Skin of body (tissue), 2 donors: ENCODE results near the gene KLB. TPM values are rescaled to one million over a fixed set of nuclear protein-coding genes. Genes with fewer than 3 reads are reported as not detected.
"Not testable (repeated sequence)": the region's sequence is repeated elsewhere in the genome, so short reads cannot be mapped to it uniquely, and the experiment has no call there.

Experiments
- DNase-seq: peaks from one replicate; lab custom pipeline; 2025; lab: John Stamatoyannopoulos, UW
- total RNA-seq: library from RNA; depleted of rRNA; stranded (reverse); fragments of >200 nt; gene quantifications from one replicate; pipeline ENCODE4 v1.2.3, GENCODE V29; 2014

Gene KLB
- total RNA-seq, 1 donor from 2014 or later = 6.4 TPM

DNA sequence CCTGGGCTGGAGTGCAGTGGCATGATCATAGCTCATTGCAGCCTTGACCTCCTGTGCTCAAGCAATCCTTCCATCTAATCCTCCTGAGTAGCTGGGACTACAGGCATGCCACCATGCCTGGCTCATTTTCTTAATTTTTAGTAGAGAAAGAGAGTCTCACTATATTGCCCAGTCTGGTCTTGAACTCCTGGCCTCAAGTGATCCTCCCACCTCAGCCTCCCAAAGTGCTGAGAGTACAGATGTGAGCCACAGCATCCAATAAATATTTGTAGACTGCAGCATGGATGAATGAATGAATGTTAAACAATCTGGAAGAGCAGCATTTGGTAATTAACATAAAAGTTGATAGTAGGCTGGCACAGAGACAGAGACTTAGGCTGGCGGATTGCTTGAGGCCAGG lies 20.0 kb downstream of the KLB start:
- DNase-seq = no peak

DNA sequence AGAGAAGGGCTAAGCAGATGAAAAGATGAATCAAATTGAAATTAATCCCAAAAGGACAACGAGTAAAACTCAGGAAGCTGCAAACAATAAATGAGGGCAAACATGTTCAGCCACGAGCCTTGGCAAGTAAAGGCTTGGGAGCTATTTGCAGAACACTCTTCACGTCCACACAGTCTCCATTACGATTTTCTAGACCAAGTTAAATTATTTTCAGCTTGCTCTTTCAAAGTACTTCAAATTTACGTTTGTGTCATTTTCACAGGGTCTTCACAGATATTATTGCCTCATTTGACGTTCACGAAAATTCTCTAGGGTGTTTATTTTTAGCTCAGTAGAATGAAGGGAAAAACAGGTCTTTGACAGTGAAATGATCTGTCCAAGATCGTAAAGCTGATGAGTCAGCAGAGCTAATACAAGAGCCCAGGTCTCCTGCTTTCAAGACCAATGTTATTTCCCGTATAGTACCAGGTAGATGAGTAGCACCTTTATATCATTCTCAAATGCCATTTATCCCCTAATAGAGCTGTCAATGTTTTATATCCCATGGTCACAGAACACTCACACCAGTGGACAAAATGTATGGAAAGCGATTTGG lies 20.9 kb downstream of the KLB start:
- DNase-seq = no peak

DNA sequence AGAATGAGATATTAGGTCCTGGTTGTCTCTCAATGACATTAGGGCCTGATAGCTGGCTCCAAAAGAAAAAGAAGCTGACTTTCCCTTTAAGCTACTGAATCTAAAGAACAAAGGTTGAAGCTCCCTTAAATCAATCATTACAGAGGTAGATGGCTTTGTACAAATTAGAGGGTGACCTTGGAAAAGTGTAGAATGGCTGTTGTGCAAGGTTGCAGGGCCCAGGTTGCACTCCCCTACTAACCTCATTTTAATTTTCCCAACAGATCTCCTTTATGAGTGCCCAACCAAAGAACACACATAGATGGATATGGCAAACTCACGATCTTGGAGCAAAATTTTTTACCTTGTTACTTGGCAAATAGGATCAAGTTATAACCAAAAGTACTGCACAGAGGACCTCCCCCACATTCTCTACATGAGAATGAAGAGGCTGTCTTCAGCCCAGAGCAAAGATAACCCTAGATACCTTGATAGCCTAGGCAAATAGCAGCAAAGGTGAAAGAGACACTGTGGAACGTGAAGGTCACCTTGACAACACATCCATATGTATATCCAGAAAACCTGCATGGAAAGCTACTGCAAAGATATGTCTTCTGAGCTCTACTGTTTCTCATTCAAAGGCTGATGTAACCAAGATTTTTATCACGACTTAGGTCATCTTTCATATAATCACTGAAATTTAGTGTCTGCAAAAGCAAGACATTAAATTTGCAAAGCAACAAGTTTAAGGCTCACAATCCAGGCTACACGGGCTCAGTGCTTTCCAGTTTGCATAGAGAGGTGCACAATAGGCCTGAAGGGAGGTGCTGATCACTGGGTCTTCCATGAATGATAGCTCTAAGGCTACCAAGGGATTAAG lies 23.0 kb downstream of the KLB start:
- no peak for DNase-seq

DNA sequence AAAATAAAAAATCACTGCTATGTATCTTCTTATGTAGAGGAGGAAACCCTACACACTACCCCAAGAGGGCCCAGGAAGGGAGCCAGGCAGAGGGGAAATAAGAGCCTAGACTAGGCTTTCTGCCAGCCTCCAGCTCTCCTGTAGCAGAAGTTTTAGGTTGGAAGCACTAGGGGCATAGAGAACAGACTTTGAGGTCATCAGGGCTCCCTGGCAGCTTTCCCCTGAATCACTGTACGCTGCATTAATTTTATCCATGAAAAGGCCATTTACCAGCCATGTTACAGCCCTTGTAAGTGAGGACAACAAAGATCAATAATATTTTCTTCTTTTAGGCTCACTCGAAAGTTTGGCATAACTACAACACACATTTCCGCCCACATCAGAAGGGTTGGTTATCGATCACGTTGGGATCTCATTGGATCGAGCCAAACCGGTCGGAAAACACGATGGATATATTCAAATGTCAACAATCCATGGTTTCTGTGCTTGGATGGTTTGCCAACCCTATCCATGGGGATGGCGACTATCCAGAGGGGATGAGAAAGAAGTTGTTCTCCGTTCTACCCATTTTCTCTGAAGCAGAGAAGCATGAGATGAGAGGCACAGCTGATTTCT lies 27.3 kb downstream of the KLB start:
- no peak for DNase-seq

DNA sequence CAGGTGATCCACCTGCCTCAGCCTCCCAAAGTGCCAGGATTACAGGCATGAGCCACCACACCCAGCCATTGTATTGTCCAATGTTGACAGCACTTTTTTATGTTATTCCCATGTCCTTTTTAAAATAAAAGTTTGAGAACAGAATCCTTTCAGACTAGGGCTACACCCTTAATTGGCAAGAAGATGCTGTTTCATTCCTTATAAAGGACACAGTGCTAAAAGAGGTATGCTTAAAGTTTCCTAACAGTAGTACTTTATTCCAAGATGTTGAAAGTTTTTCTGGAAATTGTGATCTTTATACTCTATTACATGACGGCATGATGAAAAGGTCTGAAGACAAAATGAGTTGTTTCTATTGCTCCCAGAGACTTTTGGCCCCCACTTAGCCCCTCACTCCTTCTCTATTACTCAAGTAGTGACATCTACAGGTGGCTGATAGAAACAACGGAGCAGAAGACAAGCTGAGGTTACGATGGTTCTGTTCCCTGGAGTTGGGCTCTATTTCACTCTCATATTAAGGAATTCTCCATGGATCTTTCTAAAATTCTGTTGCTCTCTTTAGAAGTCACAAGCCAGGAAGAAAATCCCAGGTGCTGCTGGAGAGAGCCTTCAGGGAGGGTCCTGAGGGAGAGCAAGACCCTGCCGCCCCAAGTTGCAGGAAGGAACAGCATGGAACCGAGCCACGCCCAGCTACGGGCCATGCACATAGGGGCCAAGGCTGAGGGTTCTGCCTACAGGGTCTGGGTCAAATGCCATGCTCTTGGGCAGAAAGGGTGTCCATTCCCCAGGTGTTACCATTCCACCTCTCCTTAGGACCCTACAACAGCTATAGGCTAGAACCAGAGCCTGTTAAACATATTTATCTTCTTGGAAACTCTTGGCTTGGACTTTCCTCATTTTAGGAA lies 29.2 kb downstream of the KLB start:
- no peak for DNase-seq

DNA sequence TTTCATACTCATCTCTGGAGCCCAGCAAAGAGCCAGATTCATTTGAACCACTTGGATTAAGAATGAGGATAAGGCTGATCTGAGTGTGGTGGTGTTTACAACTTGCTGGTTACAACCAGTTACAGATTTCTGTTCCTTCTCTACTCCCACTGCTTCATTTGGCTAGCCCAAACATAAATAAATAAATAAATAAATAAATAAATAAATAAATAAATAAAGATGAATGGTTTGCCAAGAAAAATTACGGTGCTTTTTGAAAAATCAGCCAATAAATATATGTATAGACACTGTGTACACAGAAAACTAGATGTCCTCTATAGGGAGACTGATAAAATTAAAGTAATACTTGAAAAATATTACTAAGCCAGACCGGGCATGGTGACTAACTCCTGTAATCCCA lies 34.9 kb downstream of the KLB start:
- DNase-seq = no peak

DNA sequence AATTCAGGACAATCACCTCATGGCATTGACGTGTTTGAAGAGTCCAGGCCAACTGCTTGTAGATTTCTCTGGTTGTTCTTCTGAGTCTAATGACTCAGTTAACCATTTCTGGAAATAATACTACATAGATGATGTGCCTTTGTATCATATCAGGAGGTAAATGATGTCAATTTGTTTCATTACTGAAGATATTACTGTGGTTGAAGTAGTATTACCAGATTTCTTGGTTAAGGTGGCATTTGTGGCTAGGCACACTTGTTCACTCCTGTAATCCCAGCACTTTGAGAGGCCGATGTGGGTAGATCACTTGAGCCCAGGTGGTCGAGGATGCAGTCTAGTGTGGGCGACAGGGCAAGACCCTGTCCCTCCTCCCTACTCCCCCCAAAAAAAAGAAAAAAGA lies 36.3 kb downstream of the KLB start:
- DNase-seq = no peak

DNA sequence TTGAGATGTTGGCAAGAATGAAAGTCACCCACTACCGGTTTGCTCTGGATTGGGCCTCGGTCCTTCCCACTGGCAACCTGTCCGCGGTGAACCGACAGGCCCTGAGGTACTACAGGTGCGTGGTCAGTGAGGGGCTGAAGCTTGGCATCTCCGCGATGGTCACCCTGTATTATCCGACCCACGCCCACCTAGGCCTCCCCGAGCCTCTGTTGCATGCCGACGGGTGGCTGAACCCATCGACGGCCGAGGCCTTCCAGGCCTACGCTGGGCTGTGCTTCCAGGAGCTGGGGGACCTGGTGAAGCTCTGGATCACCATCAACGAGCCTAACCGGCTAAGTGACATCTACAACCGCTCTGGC lies 39.7 kb downstream of the KLB start:
- DNase-seq = no peak

DNA sequence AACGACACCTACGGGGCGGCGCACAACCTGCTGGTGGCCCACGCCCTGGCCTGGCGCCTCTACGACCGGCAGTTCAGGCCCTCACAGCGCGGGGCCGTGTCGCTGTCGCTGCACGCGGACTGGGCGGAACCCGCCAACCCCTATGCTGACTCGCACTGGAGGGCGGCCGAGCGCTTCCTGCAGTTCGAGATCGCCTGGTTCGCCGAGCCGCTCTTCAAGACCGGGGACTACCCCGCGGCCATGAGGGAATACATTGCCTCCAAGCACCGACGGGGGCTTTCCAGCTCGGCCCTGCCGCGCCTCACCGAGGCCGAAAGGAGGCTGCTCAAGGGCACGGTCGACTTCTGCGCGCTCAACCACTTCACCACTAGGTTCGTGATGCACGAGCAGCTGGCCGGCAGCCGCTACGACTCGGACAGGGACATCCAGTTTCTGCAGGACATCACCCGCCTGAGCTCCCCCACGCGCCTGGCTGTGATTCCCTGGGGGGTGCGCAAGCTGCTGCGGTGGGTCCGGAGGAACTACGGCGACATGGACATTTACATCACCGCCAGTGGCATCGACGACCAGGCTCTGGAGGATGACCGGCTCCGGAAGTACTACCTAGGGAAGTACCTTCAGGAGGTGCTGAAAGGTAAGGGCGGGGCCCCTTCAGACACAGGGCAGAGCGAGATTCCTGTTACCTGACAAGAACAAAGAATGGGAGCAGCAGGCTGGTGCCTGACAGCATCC lies 40.3 kb downstream of the KLB start:
- DNase-seq = no peak

DNA sequence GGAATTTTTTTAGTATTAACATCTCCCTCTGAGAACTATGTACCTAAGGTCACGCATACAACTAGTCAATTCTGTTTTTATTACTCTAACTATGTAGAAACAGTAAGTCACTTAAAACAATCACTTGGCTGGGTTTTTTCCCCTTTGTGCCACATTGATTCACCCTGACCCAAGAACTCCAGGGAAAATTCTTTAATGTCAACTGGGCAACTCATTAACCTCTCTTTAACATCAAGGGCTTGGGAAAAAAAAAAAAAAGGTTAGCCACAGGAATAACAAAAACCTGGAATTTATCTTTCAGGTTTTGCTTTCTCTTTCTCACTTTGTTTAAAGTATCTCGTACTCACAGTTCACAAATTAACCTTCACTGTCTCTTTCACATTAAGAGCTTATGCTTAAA lies 43.9 kb downstream of the KLB start:
- no peak for DNase-seq

DNA sequence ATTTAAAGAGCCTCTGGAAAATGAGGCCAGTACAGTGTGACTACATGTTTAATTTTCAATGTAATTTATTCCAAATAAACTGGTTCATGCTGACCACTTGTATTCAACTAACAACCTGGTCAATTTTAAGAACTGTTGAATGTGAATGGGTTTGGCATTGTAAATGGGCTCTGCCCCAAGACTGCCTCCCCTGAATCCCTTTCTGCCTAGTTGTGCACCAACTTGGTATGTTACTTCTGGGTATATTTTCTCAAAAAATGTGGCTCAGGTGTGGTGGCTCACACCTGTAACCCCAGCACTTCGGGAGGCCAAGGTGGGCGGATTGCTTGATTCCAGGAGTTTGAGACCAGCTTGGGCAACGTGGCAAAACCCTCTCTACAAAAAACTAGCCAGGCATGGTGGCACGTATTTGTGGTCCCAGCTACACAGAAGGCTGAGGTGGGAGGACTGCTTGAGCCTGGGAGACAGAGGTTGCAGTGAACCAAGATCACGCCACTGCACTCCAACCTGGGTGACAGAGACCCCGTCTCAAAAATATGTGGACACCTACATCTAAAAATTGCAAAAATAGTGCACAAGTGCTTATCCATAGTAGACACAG lies 44.8 kb downstream of the KLB start:
- DNase-seq = no peak

DNA sequence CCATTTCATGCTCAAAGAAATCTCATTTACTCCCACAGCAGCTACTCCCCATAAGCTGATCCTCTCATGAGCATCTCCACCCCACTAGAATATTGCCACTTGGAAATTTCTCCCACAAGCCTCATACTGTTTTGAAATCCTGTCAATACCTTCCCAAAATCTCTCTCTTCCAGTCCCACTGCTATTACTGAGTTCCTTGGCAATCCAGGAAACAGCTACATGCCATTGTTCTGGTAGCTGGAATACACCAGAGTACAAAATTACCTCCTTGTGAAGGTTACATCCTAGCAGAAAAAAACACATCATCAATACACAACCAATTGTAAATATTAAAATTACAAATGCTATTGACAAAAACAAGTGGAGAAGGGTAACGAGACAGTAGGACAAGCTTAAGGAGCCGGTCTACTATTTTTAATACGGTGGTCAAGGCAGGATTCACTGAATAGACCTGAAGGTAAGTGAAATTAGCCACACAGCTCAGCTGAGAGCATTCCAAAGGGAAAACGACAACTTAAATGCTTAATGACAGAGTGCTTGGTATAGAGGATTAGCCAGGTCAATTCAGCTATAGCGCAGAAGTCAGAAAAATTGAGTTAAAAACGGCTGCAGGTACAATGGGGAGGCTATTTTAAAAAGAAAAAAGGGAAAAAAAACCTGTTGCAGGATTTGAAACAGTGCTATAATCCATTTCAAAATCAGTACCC lies 45.6 kb downstream of the KLB start:
- no peak for DNase-seq

DNA sequence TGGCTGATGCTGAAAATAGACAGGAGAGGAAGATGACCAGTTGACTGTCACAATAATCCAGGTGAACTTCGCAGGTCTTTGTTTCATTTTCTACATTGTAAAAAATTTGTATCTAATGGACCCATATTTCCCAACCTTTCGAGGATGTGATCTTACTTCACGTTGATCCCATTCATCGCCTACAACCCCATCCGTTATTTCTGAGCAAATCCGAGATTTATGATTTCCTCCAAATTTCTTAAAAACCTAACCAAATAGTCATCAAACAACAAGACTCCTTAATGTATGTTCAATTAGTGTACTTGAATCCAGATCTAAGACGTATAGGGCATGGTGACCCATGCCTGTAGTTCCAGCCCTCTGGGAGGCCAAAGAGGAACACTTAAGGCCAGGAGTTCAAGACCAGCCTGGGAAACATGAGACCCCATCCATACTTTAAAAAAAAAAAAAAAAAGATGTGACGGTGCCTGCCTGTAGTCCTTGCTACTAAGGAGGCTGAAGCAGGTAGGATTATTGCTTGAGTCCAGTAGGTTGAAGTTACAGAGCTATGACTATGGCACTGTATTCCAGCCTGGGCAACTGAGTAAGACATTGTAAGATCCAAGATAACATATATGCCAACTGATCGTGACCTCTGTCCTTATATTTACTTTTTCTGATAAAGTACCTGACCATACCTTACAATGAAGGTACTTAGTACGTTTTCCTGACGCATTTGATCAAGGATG lies 46.3 kb downstream of the KLB start:
- no peak for DNase-seq

DNA sequence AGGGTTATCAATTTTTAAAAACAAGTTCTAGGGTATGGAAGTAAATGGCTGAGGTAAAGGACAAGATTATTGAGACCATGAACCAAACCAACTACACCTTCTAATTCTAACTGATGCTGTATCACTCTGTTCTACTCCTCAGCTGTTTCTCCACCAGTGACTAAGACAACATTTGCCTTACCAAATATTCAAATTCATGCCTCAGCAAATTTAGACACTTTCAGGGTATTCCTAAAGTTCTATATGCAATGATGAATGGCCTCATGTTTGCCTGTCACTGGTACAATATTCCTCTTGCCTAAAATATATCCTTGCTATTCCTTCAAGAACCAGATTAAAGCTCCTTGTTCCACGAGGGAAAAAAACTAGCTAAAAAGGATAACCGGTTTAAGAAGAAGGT lies 47.0 kb downstream of the KLB start:
- DNase-seq = no peak

DNA sequence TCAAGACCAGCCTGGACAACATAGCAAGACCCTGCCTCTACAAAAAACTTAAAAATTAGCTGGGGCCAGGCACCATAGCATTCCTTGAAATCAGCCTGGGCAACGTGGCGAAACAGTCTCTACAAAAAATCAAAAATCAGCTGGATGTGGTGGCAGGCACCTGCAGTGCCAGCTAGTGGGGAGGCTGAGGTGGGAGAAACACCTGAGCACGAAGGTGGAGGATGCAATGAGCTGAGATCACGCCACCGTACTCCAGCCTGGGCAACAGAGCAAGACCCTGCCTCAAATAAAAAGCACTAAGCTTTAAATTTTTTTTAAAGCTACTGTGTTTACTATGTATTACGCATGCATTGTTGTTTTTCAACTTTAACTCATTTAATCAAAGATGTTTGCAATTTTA lies 48.8 kb downstream of the KLB start:
- DNase-seq = no peak

DNA sequence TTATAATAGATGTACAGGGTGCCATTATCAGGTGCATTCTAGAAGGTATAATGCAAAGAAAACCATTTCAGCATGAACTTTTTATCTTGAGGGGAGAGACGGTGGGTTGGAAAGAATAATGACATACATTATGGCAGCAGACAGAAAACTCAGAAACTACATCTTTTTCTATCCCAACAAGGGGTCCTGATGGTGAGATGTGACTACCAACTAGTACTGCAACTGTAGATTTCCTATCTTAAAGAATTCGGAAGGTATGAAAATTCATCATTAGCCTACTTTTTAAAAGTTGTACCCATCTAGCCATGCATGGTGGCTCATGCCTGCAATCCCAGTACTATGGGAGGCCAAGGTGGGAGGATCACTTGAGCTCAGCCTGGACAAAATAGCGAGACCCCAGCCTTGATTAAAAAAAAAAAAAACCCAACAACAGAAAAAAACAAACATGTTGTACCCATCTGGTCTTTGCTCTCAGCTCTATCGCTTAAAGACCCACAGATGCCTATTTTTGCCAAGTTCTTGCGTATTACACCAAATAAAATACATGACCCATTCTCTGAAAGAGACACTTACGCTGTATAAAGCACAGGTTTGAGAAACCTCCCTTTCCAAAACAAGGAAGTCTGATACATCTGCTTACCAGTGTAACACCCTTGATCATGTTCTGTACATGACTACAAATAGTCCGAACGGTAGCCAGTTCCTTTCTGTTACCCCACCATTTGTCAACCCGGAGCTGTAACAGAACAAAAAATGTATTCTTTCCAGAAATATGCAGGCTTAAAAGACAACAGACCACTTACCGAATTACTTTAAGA lies 50.4 kb downstream of the KLB start:
- DNase-seq = no peak

DNA sequence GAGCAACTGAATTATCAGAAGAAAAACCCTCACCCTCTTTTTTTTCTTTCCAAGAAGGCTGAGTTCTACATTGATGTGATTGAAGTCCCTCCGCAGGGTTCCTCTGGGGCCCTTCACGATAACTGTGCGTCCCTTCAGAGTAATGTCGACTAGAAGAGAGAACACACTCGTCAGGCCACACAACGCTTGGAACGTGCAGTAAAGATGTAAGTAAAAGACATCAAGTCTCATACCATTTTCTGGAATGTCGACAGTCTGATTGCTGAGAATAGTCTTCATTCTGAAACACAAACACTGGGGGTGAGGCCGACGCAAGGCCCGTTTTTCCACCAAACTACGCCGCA lies 51.4 kb downstream of the KLB start:
- DNase-seq = not testable (repeated sequence)

DNA sequence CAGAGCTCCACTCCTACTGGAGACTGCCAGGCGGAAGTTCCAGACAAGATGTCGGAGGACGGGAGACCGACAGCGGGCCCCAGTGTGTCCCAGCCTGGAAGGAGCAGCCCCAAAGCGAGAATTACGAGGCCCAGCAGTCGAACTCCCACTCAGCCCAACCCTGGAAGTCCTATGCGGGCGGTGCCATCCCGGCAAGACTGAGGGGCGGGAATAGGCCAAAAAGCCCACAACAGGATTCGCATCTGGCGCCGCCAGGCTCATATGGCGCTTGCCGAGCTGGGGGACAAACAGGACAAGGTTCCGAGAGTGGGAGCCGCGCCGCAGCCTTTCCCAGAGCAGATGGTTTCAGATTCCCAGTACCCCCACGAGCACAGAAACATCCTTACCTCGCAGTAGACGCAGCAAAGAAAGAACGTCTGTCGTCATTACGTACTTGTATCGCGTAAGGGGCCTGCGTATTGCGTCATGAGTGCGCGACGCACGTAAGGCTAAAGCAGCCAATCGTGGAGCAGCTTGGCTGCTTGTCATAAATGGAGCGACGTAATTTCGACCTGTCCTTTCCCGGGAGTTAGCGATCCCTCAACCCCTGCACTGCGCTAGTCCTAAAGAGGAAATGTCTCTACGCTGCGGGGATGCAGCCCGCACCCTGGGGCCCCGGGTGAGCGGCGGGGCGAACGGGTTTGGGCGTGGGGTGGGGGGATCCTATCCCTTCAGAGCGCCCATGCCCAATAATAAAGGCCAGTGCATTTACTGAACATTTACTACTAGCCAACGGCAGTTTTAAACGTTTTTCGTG lies 52.0 kb downstream of the KLB start, which contains the start of the genes LIAS and RPL9:
TSS of gene LIAS (plus strand) at position 552 of the 796 bp plus-strand sequence. CDS start at position 614, 62 bp downstream.
TSS of gene RPL9 (minus strand) at position 418 of the 796 bp plus-strand sequence. CDS start 483 bp downstream, outside the sequence.
- DNase-seq = peak; percentile 99
